Psoas muscle (tissue), 8 donors: ENCODE results near the gene NDST1. TPM values are rescaled to one million over a fixed set of nuclear protein-coding genes. Genes with fewer than 3 reads are reported as not detected.

Source experiments
- ATAC-seq, 4 donors: fragments of 200-7000 bp; cut with Tn5 transposase; one replicate each; pipeline ENCODE4 v1.9.1; 2020; ENCODE audit warnings: moderate library complexity in 3 of 4, mild to moderate bottlenecking in 2 of 4
- DNase-seq, 2 donors: peaks; one replicate each; pipeline ENCODE4 v3.0.0-alpha.2; 2020
- H3K27ac ChIP-seq: fragments of 200-600 bp; one replicate; pipeline ENCODE4 v1.8.0; 2022
- H3K27me3 ChIP-seq, 3 donors: fragments of 200-600 bp in 1 of 3; one replicate each; pipeline versions ENCODE4 v1.6.1 to v1.8.0; 2013 to 2022; ENCODE audit warnings: low read length in 2 of 3, mild to moderate bottlenecking in 2 of 3, moderate library complexity in 1 of 3; ENCODE audit not compliant: insufficient read depth in 3 of 3
- H3K36me3 ChIP-seq, 2 donors: fragments of 200-600 bp in 1 of 2; one replicate each; pipeline versions ENCODE4 v1.6.1 to v1.8.0; 2013 to 2022; ENCODE audit warnings: low read depth in 1 of 2, mild to moderate bottlenecking in 1 of 2, moderate library complexity in 1 of 2; ENCODE audit not compliant: insufficient read depth in 1 of 2
- H3K4me1 ChIP-seq: fragments of 200-600 bp; one replicate; pipeline ENCODE4 v1.8.0; 2022
- H3K4me3 ChIP-seq: fragments of 200-600 bp; one replicate; pipeline ENCODE4 v1.8.0; 2022; ENCODE audit warnings: mild to moderate bottlenecking
- H3K9me3 ChIP-seq: fragments of 200-600 bp; one replicate; pipeline ENCODE4 v1.8.0; 2022
- CTCF ChIP-seq: fragments of 200-600 bp; IDR thresholded peaks from one replicate; pipeline ENCODE4 v1.8.0; 2022; ENCODE audit warnings: antibody characterized with exemption
- WGBS, 3 donors: extraction: QIAGEN DNeasy Blood & Tissue Kit; methylation state at CpG; one replicate each; pipeline versions ENCODE4 v1.1.6 to v1.1.7; 2013; 5-methylcytosine and 5-hydroxymethylcytosine counted together
- intact Hi-C, 2 donors: fragments of 100-400 bp; cut with DNase I; formaldehyde crosslinking; loops; one replicate each; pipeline versions ENCODE4 v1.11.0 to v1.14.2; 2022
- polyA plus RNA-seq, 3 donors: library from polyadenylated mRNA; stranded (reverse); fragments of 200-250 nt; gene quantifications; one replicate each; pipeline ENCODE4 v1.2.3, GENCODE V29; 2013
- total RNA-seq, 4 donors: library from RNA; stranded (reverse); fragmentation: NEBNext Ultra II Directional in 2 of 4; extraction: Animal tissue kit (Norgen Biotek cat#: 25700) in 2 of 4; gene quantifications; one replicate each; pipeline versions ENCODE4 v1.2.1 to v1.2.4, GENCODE V29; 2021 to 2023
- donor health status: healthy with polysubstance abuse.
- donor health status: DM: no; HTN: no; CAD: no; lungs with moderate emphysema.
- donor health status: Bipolar disorder and iron deficiency.
- donor health status: healthy.
- donor health status: DM: yes; HTN: yes; CAD: no.
- donor health status: DM: no; HTN: no; CAD: no.
- donor health status: DM: no; HTN: no; CAD: no.
- donor health status: DM: yes; HTN: yes; CAD: no.

The NDST1 gene
- total and polyA plus RNA-seq, 7 donors: 11.0 to 40.2 (median 30.1) TPM

- Histone ChIP-seq H3K9me3 (no peaks in the 10 kb centered on the region), H3K27ac (peak overlapping the region; percentile 87), H3K4me3 (no peak overlapping the region), H3K4me1 (peaks cover 25% of the 10 kb centered on the region), H3K27me3 (no peaks in the 10 kb centered on the region), H3K36me3 (no peaks in the 10 kb centered on the region)
- intact Hi-C loops: no loop called here
- TF ChIP-seq CTCF: no peak
- DNase-seq (peak; percentile 76 to 82), ATAC-seq (peak; percentile 21 to 39 (median 26))
- WGBS, 3 donors: 29 to 35% (median 33%) methylated on average over 9 to 11 of the region's 11 CpGs
Measured at GRCh38 chr5:150599917-150600511, 92.1 kb downstream of the NDST1 start.

GRCh38 chr5:150600616-150601490 lies 92.9 kb downstream of the NDST1 start:
- Histone ChIP-seq H3K4me3 (peak overlapping the region; percentile 55), H3K4me1 (peaks cover 25% of the 10 kb centered on the region), H3K36me3 (no peaks in the 10 kb centered on the region), H3K27me3 (no peaks in the 10 kb centered on the region), H3K9me3 (no peaks in the 10 kb centered on the region), H3K27ac (peak overlapping the region; percentile 87)
- no peak for TF ChIP-seq CTCF
- DNase-seq (no peak), ATAC-seq (peak; percentile 73 to 86 (median 80))
- WGBS, 3 donors: 31 to 55% (median 31%) methylated on average over 23 to 25 of the region's 25 CpGs
- intact Hi-C loops: no loop called here

- no peak for TF ChIP-seq CTCF
- Histone ChIP-seq H3K36me3 (no peaks in the 10 kb centered on the region), H3K27me3 (no peaks in the 10 kb centered on the region), H3K9me3 (no peaks in the 10 kb centered on the region), H3K4me1 (peaks cover 30% of the 10 kb centered on the region), H3K4me3 (peak overlapping the region; percentile 55), H3K27ac (peak overlapping the region; percentile 87)
- 66 to 78% (median 74%) methylated on average over 16 of the region's 16 CpGs for WGBS, 3 donors
- intact Hi-C loops: no loop called here
- ATAC-seq (no peak), DNase-seq (no peak)
Measured at GRCh38 chr5:150601491-150602345, 93.8 kb downstream of the NDST1 start.

GRCh38 chr5:150603052-150603451 lies 95.1 kb downstream of the NDST1 start:
- TF ChIP-seq CTCF: no peak
- ATAC-seq (no peak), DNase-seq (peak in 1 of 2 donors; percentile 37)
- intact Hi-C loops: no loop called here
- H3K9me3 ChIP-seq: no peaks in the 10 kb centered on the region
- 65 to 82% (median 79%) methylated on average over 4 of the region's 4 CpGs for whole genome bisulfite sequencing, 3 donors
- H3K36me3 ChIP-seq: no peaks in the 10 kb centered on the region
- H3K4me3 ChIP-seq: no peak overlapping the region
- H3K4me1 ChIP-seq: peaks cover 44% of the 10 kb centered on the region
- no peaks in the 10 kb centered on the region for H3K27me3 ChIP-seq
- H3K27ac ChIP-seq: peak overlapping the region; percentile 46
